H9 (cell line): ENCODE measurements around the gene CCDC177. TPM values are rescaled to one million over a fixed set of nuclear protein-coding genes. Genes with fewer than 3 reads are reported as not detected.

ENCODE experiments used
- DNase-seq: peaks from one replicate; pipeline ENCODE4 v3.0.0-alpha.2; 2017
- H2AFZ ChIP-seq: one replicate; pipeline ENCODE4 v1.6.1; 2013; ENCODE audit warnings: mild to moderate bottlenecking, low read length, control low read depth, moderate library complexity
- H2AK5ac ChIP-seq: 2 replicates; pipeline ENCODE4 v1.6.1; 2013; ENCODE audit warnings: low read length, control low read depth, mixed read lengths; ENCODE audit not compliant: insufficient read length
- H2BK120ac ChIP-seq: one replicate; pipeline ENCODE4 v1.6.1; 2013; ENCODE audit warnings: low read depth, mild to moderate bottlenecking, low read length, control low read depth, inconsistent platforms; ENCODE audit not compliant: poor library complexity, severe bottlenecking
- H2BK12ac ChIP-seq: 2 replicates; pipeline ENCODE4 v1.6.1; 2013; ENCODE audit warnings: low read length, control low read depth, mixed read lengths, low read depth; ENCODE audit not compliant: insufficient read length
- H2BK15ac ChIP-seq: 2 replicates; pipeline ENCODE4 v1.6.1; 2013; ENCODE audit warnings: low read depth, low read length, control low read depth
- H2BK20ac ChIP-seq: one replicate; pipeline ENCODE4 v1.6.1; 2013; ENCODE audit warnings: low read depth, mild to moderate bottlenecking, low read length, control low read depth, inconsistent platforms; ENCODE audit not compliant: poor library complexity, severe bottlenecking
- H2BK5ac ChIP-seq: 2 replicates; pipeline ENCODE4 v1.6.1; 2013; ENCODE audit warnings: low read length, control low read depth, mixed read lengths; ENCODE audit not compliant: insufficient read length
- H3K14ac ChIP-seq: 2 replicates; pipeline ENCODE4 v1.6.1; 2013; ENCODE audit warnings: low read length, control low read depth; ENCODE audit not compliant: insufficient read depth
- H3K18ac ChIP-seq: 2 replicates; pipeline ENCODE4 v1.6.1; 2013; ENCODE audit warnings: low read depth, mild to moderate bottlenecking, mixed read lengths, low read length, control low read depth; ENCODE audit not compliant: insufficient read length
- H3K23ac ChIP-seq: 2 replicates; pipeline ENCODE4 v1.6.1; 2013; ENCODE audit warnings: low read length, control low read depth, mixed read lengths, low read depth; ENCODE audit not compliant: insufficient read length
- H3K23me2 ChIP-seq: 2 replicates; pipeline ENCODE4 v1.6.1; 2013; ENCODE audit warnings: low read depth, mild to moderate bottlenecking, mixed read lengths, low read length, control low read depth; ENCODE audit not compliant: insufficient read length, poor library complexity, severe bottlenecking
- H3K27ac ChIP-seq: 2 replicates; pipeline ENCODE4 v1.5.1; 2013; ENCODE audit warnings: low read length, control low read depth, mixed read lengths, low read depth; ENCODE audit not compliant: insufficient read length
- H3K27me3 ChIP-seq: 2 replicates; pipeline ENCODE4 v1.6.1; 2013; ENCODE audit warnings: low read length, control low read depth, inconsistent platforms; ENCODE audit not compliant: insufficient read depth
- H3K4ac ChIP-seq: 2 replicates; pipeline ENCODE4 v1.6.1; 2013; ENCODE audit warnings: low read depth, mild to moderate bottlenecking, control low read depth, inconsistent platforms, low read length, moderate library complexity
- H3K4me1 ChIP-seq: 2 replicates; pipeline ENCODE4 v1.6.1; 2013; ENCODE audit warnings: low read length, control low read depth, inconsistent platforms; ENCODE audit not compliant: insufficient read depth
- H3K4me2 ChIP-seq: 2 replicates; pipeline ENCODE4 v1.6.1; 2013; ENCODE audit warnings: low read length, control low read depth, mixed read lengths; ENCODE audit not compliant: insufficient read length, insufficient read depth
- H3K56ac ChIP-seq: 2 replicates; pipeline ENCODE4 v1.6.1; 2013; ENCODE audit warnings: low read depth, mild to moderate bottlenecking, mixed read lengths, low read length, control low read depth; ENCODE audit not compliant: insufficient read length
- H3K79me1 ChIP-seq: 2 replicates; pipeline ENCODE4 v1.6.1; 2013; ENCODE audit warnings: low read depth, mild to moderate bottlenecking, moderate library complexity, low read length, control low read depth, inconsistent platforms; ENCODE audit not compliant: insufficient read depth, poor library complexity, severe bottlenecking
- H3K79me2 ChIP-seq: 2 replicates; pipeline ENCODE4 v1.6.1; 2013; ENCODE audit warnings: low read length, control low read depth, inconsistent platforms; ENCODE audit not compliant: insufficient read depth
- H3K9ac ChIP-seq: 2 replicates; pipeline ENCODE4 v1.6.1; 2013; ENCODE audit warnings: low read length, control low read depth, mixed read lengths; ENCODE audit not compliant: insufficient read length; ENCODE audit errors: extremely low read depth
- H3K9me3 ChIP-seq: one replicate; pipeline ENCODE4 v1.6.1; 2013; ENCODE audit warnings: low read depth, low read length, inconsistent platforms; ENCODE audit not compliant: control insufficient read depth
- H3T11ph ChIP-seq: one replicate; pipeline ENCODE4 v1.6.1; 2013; ENCODE audit warnings: mild to moderate bottlenecking, low read length, control low read depth, inconsistent platforms
- H4K20me1 ChIP-seq: one replicate; pipeline ENCODE4 v1.6.1; 2013; ENCODE audit not compliant: control insufficient read depth, insufficient read length, insufficient read depth
- H4K5ac ChIP-seq: 2 replicates; pipeline ENCODE4 v1.6.1; 2013; ENCODE audit warnings: low read depth, mild to moderate bottlenecking, mixed read lengths, low read length, control low read depth; ENCODE audit not compliant: insufficient read length
- H4K8ac ChIP-seq: replicated peaks from 2 replicates; pipeline ENCODE4 v1.6.1; 2013; ENCODE audit warnings: low read length, control low read depth, mixed read lengths, low read depth; ENCODE audit not compliant: insufficient read length
- H4K91ac ChIP-seq: 2 replicates; pipeline ENCODE4 v1.6.1; 2013; ENCODE audit warnings: low read depth, mild to moderate bottlenecking, moderate library complexity, mixed read lengths, low read length, control low read depth; ENCODE audit not compliant: insufficient read length
- H3K27ac Mint-ChIP-seq, 3 experiments: 2 replicates in 2 of 3; 3 replicates in 1 of 3; pipeline ENCODE4 v1.8.0; 2020 to 2021; ENCODE audit warnings: mixed read lengths in 3 of 3, mild to moderate bottlenecking in 1 of 3, moderate library complexity in 1 of 3
- H3K27me3 Mint-ChIP-seq: 2 replicates; pipeline ENCODE4 v1.8.0; 2021; ENCODE audit warnings: low read depth, mild to moderate bottlenecking, moderate library complexity, mixed read lengths
- H3K36me3 Mint-ChIP-seq, 3 experiments: 2 replicates in 2 of 3; 3 replicates in 1 of 3; pipeline ENCODE4 v1.8.0; 2020 to 2021; ENCODE audit warnings: low read depth in 3 of 3, mixed read lengths in 3 of 3; ENCODE audit not compliant: insufficient read depth in 1 of 3
- H3K4me1 Mint-ChIP-seq, 2 experiments: 2 replicates each; pipeline ENCODE4 v1.8.0; 2020; ENCODE audit warnings: mixed read lengths in 2 of 2
- H3K4me3 Mint-ChIP-seq, 2 experiments: 2 replicates in 1 of 2; 3 replicates in 1 of 2; pipeline ENCODE4 v1.8.0; 2020 to 2021; ENCODE audit warnings: mild to moderate bottlenecking in 2 of 2, mixed read lengths in 2 of 2, moderate library complexity in 1 of 2
- H3K9me3 Mint-ChIP-seq, 2 experiments: 2 replicates in 1 of 2; 3 replicates in 1 of 2; pipeline ENCODE4 v1.8.0; 2020; ENCODE audit warnings: mild to moderate bottlenecking in 2 of 2, mixed read lengths in 2 of 2, moderate library complexity in 1 of 2
- CTCF ChIP-seq: fragments of 200-600 bp; sonication (generic); conservative IDR thresholded peaks from 3 replicates; pipeline ENCODE4 v1.8.0; 2021; ENCODE audit warnings: antibody characterized with exemption, mild to moderate bottlenecking
- WGBS: extraction: QIAGEN DNeasy Blood & Tissue Kit; methylation state at CpG from one replicate; pipeline ENCODE4 v1.1.7; 2013; ENCODE audit warnings: missing lambda C conversion rate, low lambda C conversion rate, mixed read lengths; ENCODE audit not compliant: insufficient read length; ENCODE audit errors: extremely low coverage; 5-methylcytosine and 5-hydroxymethylcytosine counted together
- total RNA-seq: library from RNA; stranded (reverse); gene quantifications from 2 replicates; pipeline ENCODE4 v1.2.1, GENCODE V29; 2021

CCDC177 gene
- total RNA-seq, 1 experiment from 2014 or later = 6.1 TPM

DNA sequence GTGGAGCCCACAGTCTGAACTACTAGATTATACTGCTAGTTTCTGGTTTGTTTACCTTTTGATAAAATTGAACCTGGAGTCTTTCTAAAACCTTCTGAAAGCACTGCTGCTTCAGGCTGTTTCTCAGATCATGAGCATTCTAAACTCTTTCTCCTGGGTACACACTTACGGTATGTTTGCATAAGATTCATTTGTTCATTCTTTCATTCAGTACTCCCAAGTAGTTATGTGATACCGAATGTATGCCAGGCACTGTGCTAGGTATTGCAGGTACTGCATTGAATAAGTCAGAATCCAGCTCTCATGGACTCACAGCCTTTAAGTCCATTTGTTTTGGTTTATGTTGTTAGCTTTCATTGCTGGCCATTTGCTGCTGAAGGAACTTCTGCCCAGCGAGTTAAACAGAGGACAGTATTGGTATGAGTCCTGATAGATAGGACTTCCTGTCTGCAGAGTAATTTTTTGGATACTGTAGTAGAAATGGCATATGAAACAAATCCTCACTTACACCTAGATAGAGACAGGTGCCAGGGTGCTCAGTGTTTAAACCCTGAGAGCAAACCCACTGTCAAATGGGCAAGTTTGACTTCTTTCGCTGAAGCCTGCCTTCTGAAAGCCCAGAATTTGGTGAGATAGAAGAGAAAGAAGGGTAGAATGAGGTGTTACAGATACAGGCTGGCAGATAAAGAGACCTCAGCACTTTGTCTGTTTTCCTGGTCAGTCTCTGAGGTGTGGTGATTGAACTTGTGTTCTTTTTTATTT lies 38.8 kb upstream of the CCDC177 start:
- no peak overlapping the region for H2BK15ac ChIP-seq
- Mint-ChIP-seq H3K4me3 (no peak overlapping the region; a peak in 1 of 5 replicates), H3K27me3 (peaks cover 12% of the 10 kb centered on the region), H3K27ac (no peak overlapping the region), H3K9me3 (no peaks in the 10 kb centered on the region), H3K36me3 (no peaks in the 10 kb centered on the region; a peak in 1 of 7 replicates), H3K4me1 (peaks cover 29 to 45% of the 10 kb centered on the region in 2 experiments)
- no peak overlapping the region for H2BK20ac ChIP-seq
- no peak overlapping the region for H3K9ac ChIP-seq
- no peak overlapping the region for H3K56ac ChIP-seq
- no peak overlapping the region for H2BK120ac ChIP-seq
- no peak overlapping the region for H3K27ac ChIP-seq
- H2BK5ac ChIP-seq = no peak overlapping the region
- no CpG with 5 or more reads among the region's 4 CpGs for WGBS
- no peak overlapping the region for H3T11ph ChIP-seq
- H3K79me2 ChIP-seq = 0 out of 2 replicates have a peak, but pooled peaks cover 2% of the 10 kb centered on the region
- H2AFZ ChIP-seq = no peak overlapping the region
- no peaks in the 10 kb centered on the region for H3K79me1 ChIP-seq
- no peak overlapping the region for H3K23ac ChIP-seq
- H3K4ac ChIP-seq = no peak overlapping the region
- no peak for DNase-seq
- no peak overlapping the region for H2BK12ac ChIP-seq
- H3K4me2 ChIP-seq = no peak overlapping the region
- H3K27me3 ChIP-seq = no peaks in the 10 kb centered on the region; the same call in 1 of the 2 replicates
- no peaks in the 10 kb centered on the region for H4K20me1 ChIP-seq
- TF ChIP-seq CTCF = no peak
- H2AK5ac ChIP-seq = no peak overlapping the region
- H3K4me1 ChIP-seq = no peaks in the 10 kb centered on the region
- no peak overlapping the region for H3K14ac ChIP-seq
- no peak overlapping the region for H4K5ac ChIP-seq
- H3K23me2 ChIP-seq = peaks cover 11% of the 10 kb centered on the region
- H3K18ac ChIP-seq = no peak overlapping the region
- no peak overlapping the region for H4K8ac ChIP-seq
- no peaks in the 10 kb centered on the region for H3K9me3 ChIP-seq
- no peak overlapping the region for H4K91ac ChIP-seq
